K562 (cell line): ENCODE data around the gene OR2V1. TPM values are rescaled to one million over a fixed set of nuclear protein-coding genes. Genes with fewer than 3 reads are reported as not detected.
A peak's percentile ranks its signal among the peaks of the same experiment; 100 is the strongest.

Experiments
- ATAC-seq: fragments of 200-7000 bp; cut with Tn5 transposase; 3 replicates; pipeline ENCODE4 v1.9.1; 2020; ENCODE audit warnings: moderate library complexity
- BruUV-seq: library from RNA; stranded (reverse); fragments of 400-500 nt; replicated peaks from 2 replicates; lab custom pipeline; 2021; lab: Mats Ljungman, UMichigan
- CTCF ChIA-PET: fragments of 300-600 bp; formaldehyde crosslinking; extraction: SDS; loops from one replicate; lab custom pipeline; 2021; ENCODE audit warnings: low intra/inter-chr PET ratio; lab: Yijun Ruan, JAX
- POLR2A ChIA-PET: fragments of 300-600, 350-650 bp; sonication (Branson Sonifier 250); formaldehyde crosslinking; extraction: SDS; loops from one replicate; lab custom pipeline; 2021; ENCODE audit warnings: antibody characterized with exemption, inconsistent platforms; lab: Yijun Ruan, JAX
- DNase-seq, 4 experiments: peaks; one replicate each; pipeline versions ENCODE4 v3.0.0 to v3.0.0-alpha.2; 2011 to 2018; ENCODE audit warnings: low spot score in 3 of 4, mixed read lengths in 3 of 4; ENCODE audit errors: extremely low read depth in 1 of 4
- FAIRE-seq: peaks from 2 replicates; lab custom pipeline; 2011; peaks lifted over from hg19 to GRCh38; lab: Jason Lieb, UNC
- H2AFZ ChIP-seq: 2 replicates; pipeline ENCODE4 v1.6.0; 2011; ENCODE audit warnings: low read depth, low read length, control low read depth, inconsistent platforms
- H3K27ac ChIP-seq: fragments of 200-600 bp; 3 replicates; pipeline ENCODE4 v1.8.0; 2011; ENCODE audit warnings: low read depth, mild to moderate bottlenecking, control low read depth, inconsistent platforms, low read length, moderate library complexity, mixed read lengths; ENCODE audit errors: extremely low read depth
- H3K27me3 ChIP-seq, 2 experiments: fragments of 300-600 bp in 1 of 2; 2 replicates in 1 of 2; 3 replicates in 1 of 2; pipeline versions ENCODE4 v1.6.0 to v1.8.0; 2011; ENCODE audit warnings: inconsistent platforms in 2 of 2, low read length in 2 of 2, mild to moderate bottlenecking in 1 of 2, mixed read lengths in 1 of 2, moderate library complexity in 1 of 2; ENCODE audit not compliant: control insufficient read depth in 2 of 2, insufficient read depth in 2 of 2
- H3K36me3 ChIP-seq: fragments of 300-600 bp; 3 replicates; pipeline ENCODE4 v1.8.0; 2011; ENCODE audit warnings: mild to moderate bottlenecking, low read length, inconsistent platforms; ENCODE audit not compliant: control insufficient read depth, insufficient read depth
- H3K4me1 ChIP-seq, 2 experiments: fragments of 200-600 bp in 1 of 2; replicated peaks in 1 of 2; 2 replicates in 1 of 2; 3 replicates in 1 of 2; pipeline versions ENCODE4 v1.5.1 to v1.8.0; 2011; ENCODE audit warnings: inconsistent platforms in 2 of 2, low read length in 2 of 2, mild to moderate bottlenecking in 1 of 2, mixed read lengths in 1 of 2, moderate library complexity in 1 of 2; ENCODE audit not compliant: control insufficient read depth in 2 of 2, insufficient read depth in 2 of 2
- H3K4me2 ChIP-seq: 2 replicates; pipeline ENCODE4 v1.6.1; 2011; ENCODE audit warnings: low read length, control low read depth, inconsistent platforms, mixed read lengths; ENCODE audit not compliant: insufficient read depth
- H3K4me3 ChIP-seq: fragments of 200-600 bp; sonication (generic), shearing (Covaris generic); 2 replicates; pipeline ENCODE4 v1.5.1; 2016; ENCODE audit warnings: control low read depth, inconsistent platforms
- H3K79me2 ChIP-seq: fragments of 200-600 bp; 3 replicates; pipeline ENCODE4 v1.8.0; 2011; ENCODE audit warnings: low read length, inconsistent platforms; ENCODE audit not compliant: control insufficient read depth, insufficient read depth
- H3K9ac ChIP-seq, 2 experiments: 2 replicates each; pipeline versions ENCODE4 v1.6.0 to v1.6.1; 2011; ENCODE audit warnings: low read depth in 2 of 2, low read length in 2 of 2, control low read depth in 1 of 2, inconsistent platforms in 1 of 2, mild to moderate bottlenecking in 1 of 2, mixed read lengths in 1 of 2; ENCODE audit not compliant: insufficient read depth in 1 of 2
- H3K9me1 ChIP-seq: one replicate; pipeline ENCODE4 v1.6.0; 2011; ENCODE audit warnings: inconsistent platforms, mild to moderate bottlenecking, low read length, moderate library complexity; ENCODE audit not compliant: control insufficient read depth, insufficient read depth
- H3K9me3 ChIP-seq: replicated peaks from 2 replicates; pipeline ENCODE4 v1.5.1; 2011; ENCODE audit warnings: low read depth, low read length, inconsistent platforms; ENCODE audit not compliant: control insufficient read depth, insufficient read depth
- H4K20me1 ChIP-seq: replicated peaks from 2 replicates; pipeline ENCODE4 v1.6.1; 2011; ENCODE audit warnings: low read length, inconsistent platforms, mixed read lengths; ENCODE audit not compliant: control insufficient read depth, insufficient read depth
- CTCF ChIP-seq, 3 experiments: IDR thresholded peaks in 2 of 3; conservative IDR thresholded peaks in 1 of 3; 2 replicates each; pipeline ENCODE4 v1.5.1; 2011 to 2012; ENCODE audit warnings: low read length in 3 of 3, mild to moderate bottlenecking in 3 of 3, control low read depth in 2 of 3, improper control_type of control experiment in 1 of 3, inconsistent platforms in 1 of 3, low read depth in 1 of 3, mixed read lengths in 1 of 3, moderate library complexity in 1 of 3; ENCODE audit not compliant: insufficient read depth in 2 of 3
- MNT ChIP-seq, 2 experiments: fragments of 450-650 bp; conservative IDR thresholded peaks; 2 replicates each; pipeline ENCODE4 v1.6.1; 2017; ENCODE audit warnings: mild to moderate bottlenecking in 2 of 2, moderate library complexity in 2 of 2
- RAD21 ChIP-seq, 2 experiments: fragments of 250-450 bp in 1 of 2; fragments of 450-650 bp in 1 of 2; sonication (Bioruptor Pico) in 1 of 2; formaldehyde crosslinking in 1 of 2; IDR thresholded peaks in 1 of 2; conservative IDR thresholded peaks in 1 of 2; 2 replicates each; pipeline versions ENCODE4 v1.4.0 to v1.8.0; 2020 to 2022; ENCODE audit warnings: mild to moderate bottlenecking in 2 of 2, moderate library complexity in 1 of 2
- ZNF324 ChIP-seq: fragments of 250-450 bp; sonication (Bioruptor Pico); IDR thresholded peaks from 2 replicates; pipeline ENCODE4 v1.4.0; 2020; ENCODE audit warnings: mild to moderate bottlenecking
- WGBS: fragments of 100-300 bp; shearing (Covaris generic); methylation state at CpG from one replicate; pipeline ENCODE4 v1.1.6; 2016; ENCODE audit warnings: low coverage, mixed read lengths; ENCODE audit not compliant: insufficient coverage; ENCODE audit errors: missing lambda C conversion rate; 5-methylcytosine and 5-hydroxymethylcytosine counted together
- in situ Hi-C: fragments of 300-500 bp; cut with MboI; formaldehyde crosslinking; loops from 4 replicates; pipeline ENCODE4 v1.15.0; 2018; ENCODE audit warnings: inconsistent platforms, mixed read lengths
- intact Hi-C: fragments of 100-400 bp; cut with micrococcal nuclease; formaldehyde crosslinking; loops from 2 replicates; pipeline ENCODE4 v1.14.2; 2022
- polyA plus RNA-seq, 8 experiments: library from polyadenylated mRNA; depleted of rRNA in 4 of 8; stranded (reverse) in 5 of 8; unstranded in 3 of 8; fragments of >200 nt; fragmentation: Nextera tagmentation in 2 of 8; fragmentation: Illumina TruSeq in 1 of 8; extraction: Ambion mirVana in 2 of 8; extraction: Trizol in 1 of 8; gene quantifications; 2 replicates each; pipeline versions ENCODE4 v1.2.1 to v1.2.3, GENCODE V29; 2011 to 2014; ENCODE audit warnings: inconsistent platforms in 1 of 8, missing spikeins in 1 of 8
- total RNA-seq, 7 experiments: library from RNA; depleted of rRNA in 6 of 7; stranded (reverse); fragments of >200 nt in 6 of 7; fragmentation: Illumina TruSeq in 2 of 7; extraction: Trizol in 2 of 7; gene quantifications; 2 replicates each; pipeline versions ENCODE4 v1.2.1 to v1.2.3, GENCODE V29; 2011 to 2021; ENCODE audit warnings: low replicate concordance in 1 of 7
- TF ChIP-seq, protein P1 (sequence below): fragments of 250-450 bp; sonication (Bioruptor Pico); IDR thresholded peaks from 2 replicates; pipeline ENCODE4 v1.6.1; 2021; ENCODE audit warnings: mild to moderate bottlenecking
- TF ChIP-seq, protein P2 (sequence below): sonication (generic); formaldehyde crosslinking; IDR thresholded peaks from 2 replicates; pipeline ENCODE4 v1.8.1; 2023; ENCODE audit warnings: mild to moderate bottlenecking, missing genetic modification reagents, moderate library complexity

OR2V1 gene
- total and polyA plus RNA-seq, 9 of the 15 experiments (the other 6 are each of a cell fraction or from before 2014, with no cell fraction given), result 0.04 to 0.28 (median 0.15) TPM; not detected in 5

DNA sequence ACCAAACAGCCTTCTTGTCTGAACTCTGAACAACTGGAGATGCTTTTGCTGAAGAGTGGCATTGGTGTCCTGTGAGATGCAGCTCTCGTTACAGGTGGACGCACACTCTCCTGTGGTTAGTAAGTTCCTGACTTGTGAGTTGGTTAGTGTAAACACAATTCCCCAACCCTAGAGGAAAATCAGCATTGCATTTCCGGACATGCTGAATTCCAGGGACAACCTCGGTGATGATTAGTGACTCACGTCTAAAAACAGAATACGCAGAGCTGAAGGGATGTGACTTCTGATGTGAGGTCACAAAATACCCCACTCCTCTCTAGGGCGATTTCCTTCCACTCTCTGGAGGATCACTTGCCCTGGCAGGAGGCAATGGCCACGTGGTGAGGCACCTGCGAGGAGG, 21.4 kb upstream of the OR2V1 start:
- H3K79me2 ChIP-seq, result no peaks in the 10 kb centered on the region
- H3K4me2 ChIP-seq, result no peak overlapping the region
- ChIA-PET POLR2A (interaction anchor here (0.7 to 1.0 kb wide), 4 partner anchors 11 to 477 kb away, joined by 3 to 6 read pairs (median 4); no protein-coding TSS in a partner anchor), CTCF (no interaction called here)
- BruUV-seq, result no TSS peak
- DNase-seq, result no peak
- no peak overlapping the region for H2AFZ ChIP-seq
- in situ Hi-C loops (no loop called here), intact Hi-C loops (no loop called here)
- peaks cover 3% of the 10 kb centered on the region in 2 experiments; a peak in 2 of 5 replicates for H3K4me1 ChIP-seq
- no peak overlapping the region for H3K27ac ChIP-seq
- no peak for ATAC-seq
- TF ChIP-seq ZNF324, result no peak
- TF ChIP-seq, protein P1, sequence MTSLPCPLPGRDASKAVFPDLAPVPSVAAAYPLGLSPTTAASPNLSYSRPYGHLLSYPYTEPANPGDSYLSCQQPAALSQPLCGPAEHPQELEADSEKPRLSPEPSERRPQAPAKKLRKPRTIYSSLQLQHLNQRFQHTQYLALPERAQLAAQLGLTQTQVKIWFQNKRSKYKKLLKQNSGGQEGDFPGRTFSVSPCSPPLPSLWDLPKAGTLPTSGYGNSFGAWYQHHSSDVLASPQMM, result no peak
- H3K9me3 ChIP-seq, result no peaks in the 10 kb centered on the region
- H3K4me3 ChIP-seq, result no peak overlapping the region
- H4K20me1 ChIP-seq, result no peaks in the 10 kb centered on the region
- H3K36me3 ChIP-seq, result no peaks in the 10 kb centered on the region
- H3K27me3 ChIP-seq, result no peaks in the 10 kb centered on the region
- WGBS, result 63% methylated on average over 9 of the region's 9 CpGs
- H3K9me1 ChIP-seq, result no peaks in the 10 kb centered on the region
- no peak overlapping the region for H3K9ac ChIP-seq
- no peak for FAIRE-seq

DNA sequence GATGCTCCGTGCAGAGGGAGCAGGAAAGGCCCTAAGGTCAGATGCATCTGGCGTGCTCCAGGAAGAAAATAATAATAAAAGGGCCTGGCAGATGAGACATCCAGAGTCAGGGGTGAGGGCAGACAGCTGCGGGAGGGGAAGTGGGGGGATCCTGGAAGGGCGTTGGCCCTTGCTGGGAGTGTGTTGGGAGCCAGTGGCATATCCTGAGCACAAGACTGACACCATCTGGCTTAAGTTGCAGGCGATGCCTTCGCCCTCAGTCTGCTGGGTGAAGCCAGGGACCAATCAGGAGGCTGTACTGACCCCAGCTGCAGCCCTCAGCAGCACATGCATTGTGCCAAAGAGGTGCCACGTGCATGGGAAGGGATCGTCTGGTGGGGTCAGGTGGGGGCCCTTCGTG, 20.2 kb upstream of the OR2V1 start:
- H3K4me3 ChIP-seq, result no peak overlapping the region
- H3K27me3 ChIP-seq, result no peaks in the 10 kb centered on the region
- CTCF ChIA-PET, result no interaction called here
- DNase-seq (no peak), FAIRE-seq (no peak), ATAC-seq (peak; percentile 49)
- H2AFZ ChIP-seq, result 0 out of 2 replicates have a peak overlapping the region, but pooled peaks have one; percentile 25
- no peaks in the 10 kb centered on the region for H3K79me2 ChIP-seq
- in situ Hi-C loops (no loop called here), intact Hi-C loops (loop anchor here (2.0 kb wide), 1 partner anchor 282 kb away; no protein-coding TSS in a partner anchor)
- H3K27ac ChIP-seq, result no peak overlapping the region
- H3K9ac ChIP-seq, result no peak overlapping the region
- 16% methylated on average over 9 of the region's 9 CpGs for WGBS
- no TSS peak for BruUV-seq
- peaks cover 3 to 7% of the 10 kb centered on the region in 2 experiments; a peak in 2 of 5 replicates for H3K4me1 ChIP-seq
- H3K9me3 ChIP-seq, result no peaks in the 10 kb centered on the region
- no peaks in the 10 kb centered on the region for H3K36me3 ChIP-seq
- POLR2A ChIA-PET, result interaction anchor here (0.6 kb wide), 2 partner anchors 56 to 290 kb away, joined by 3 read pairs; partner anchors contain the start of gene ZFP62
- H4K20me1 ChIP-seq, result no peaks in the 10 kb centered on the region
- H3K4me2 ChIP-seq, result no peak overlapping the region
- no peaks in the 10 kb centered on the region for H3K9me1 ChIP-seq
- TF ChIP-seq RAD21 (CRISPR knock-in tag; conservative IDR thresholded peaks at IDR 0.05 in 1 of 2, IDR thresholded peaks at IDR 0.05 in 1 of 2) (peak; percentile 15 to 41; a peak in 3 of 4 replicates), MNT (conservative IDR thresholded peaks at IDR 0.05) (peak in 1 of 2 experiments; percentile 16; a peak in 1 of 4 replicates), CTCF (IDR thresholded peaks at IDR 0.05 in 2 of 3, conservative IDR thresholded peaks at IDR 0.05 in 1 of 3; ENCODE audit: insufficient read depth in 2 of 3, low read depth in 1 of 3, low read length in 3 of 3) (peak in 2 of 3 experiments; percentile 6 to 37; a peak in 2 of 6 replicates)
- TF ChIP-seq, protein P2, sequence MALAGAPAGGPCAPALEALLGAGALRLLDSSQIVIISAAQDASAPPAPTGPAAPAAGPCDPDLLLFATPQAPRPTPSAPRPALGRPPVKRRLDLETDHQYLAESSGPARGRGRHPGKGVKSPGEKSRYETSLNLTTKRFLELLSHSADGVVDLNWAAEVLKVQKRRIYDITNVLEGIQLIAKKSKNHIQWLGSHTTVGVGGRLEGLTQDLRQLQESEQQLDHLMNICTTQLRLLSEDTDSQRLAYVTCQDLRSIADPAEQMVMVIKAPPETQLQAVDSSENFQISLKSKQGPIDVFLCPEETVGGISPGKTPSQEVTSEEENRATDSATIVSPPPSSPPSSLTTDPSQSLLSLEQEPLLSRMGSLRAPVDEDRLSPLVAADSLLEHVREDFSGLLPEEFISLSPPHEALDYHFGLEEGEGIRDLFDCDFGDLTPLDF (CRISPR knock-in tag), result no peak
